ENCODE data around the gene GLOD4. TPM values are rescaled to one million over a fixed set of nuclear protein-coding genes. Genes with fewer than 3 reads are reported as not detected.

The GLOD4 gene
- polyA plus RNA-seq, 1 donor from 2014 or later = 100.0 TPM

DNA sequence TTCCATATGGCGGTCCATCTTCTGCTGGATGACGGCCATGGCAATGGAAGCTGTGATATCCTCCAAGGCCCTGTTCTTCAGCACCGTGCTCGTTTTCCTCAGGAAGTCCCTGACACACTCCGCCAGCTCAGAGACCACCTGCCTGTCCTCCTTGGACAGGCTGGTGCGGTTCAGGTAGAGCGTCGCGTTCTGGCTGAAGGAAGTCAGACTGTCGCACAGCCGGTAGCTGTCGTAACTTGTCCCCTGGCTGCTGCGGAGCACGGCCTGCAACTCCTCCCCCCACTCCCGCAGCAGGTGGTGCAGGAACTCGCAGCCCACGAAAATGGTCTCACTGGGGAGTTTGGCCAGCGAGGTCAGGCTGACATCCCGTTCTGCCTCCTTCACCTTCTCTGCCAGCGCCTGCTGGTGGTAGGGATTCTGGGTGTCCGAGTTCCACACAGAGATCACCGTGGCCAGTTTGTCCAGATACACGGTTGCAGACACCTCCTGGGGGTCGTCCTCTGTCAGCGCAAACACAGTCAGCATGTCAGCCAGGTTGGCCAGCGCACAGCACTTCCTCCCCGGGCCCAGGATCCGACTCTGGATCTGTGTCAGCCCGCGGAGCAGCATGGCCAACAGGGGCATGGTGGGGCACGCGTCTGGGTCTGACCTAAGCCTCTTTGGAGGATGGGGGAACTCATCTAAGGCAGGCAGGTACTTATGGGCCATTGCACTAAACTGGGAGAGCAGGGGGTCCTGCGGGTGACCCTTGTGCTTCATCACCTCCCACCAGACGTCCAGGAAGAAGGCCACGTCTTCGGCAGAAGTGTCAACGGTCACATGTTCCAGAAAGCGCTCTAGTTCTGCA lies 35.1 kb downstream of the GLOD4 start:
- peaks cover 3% of the 10 kb centered on the region for H3K36me3 Mint-ChIP-seq
- H3K4me1 Mint-ChIP-seq = peaks cover 17 to 25% (median 20%) of the 10 kb centered on the region in 3 donors
- no peak overlapping the region for H3K27ac Mint-ChIP-seq
- no peaks in the 10 kb centered on the region for H3K9me3 Mint-ChIP-seq
- no peaks in the 10 kb centered on the region for H3K27me3 Mint-ChIP-seq
- no peak overlapping the region for H3K4me3 Mint-ChIP-seq

DNA sequence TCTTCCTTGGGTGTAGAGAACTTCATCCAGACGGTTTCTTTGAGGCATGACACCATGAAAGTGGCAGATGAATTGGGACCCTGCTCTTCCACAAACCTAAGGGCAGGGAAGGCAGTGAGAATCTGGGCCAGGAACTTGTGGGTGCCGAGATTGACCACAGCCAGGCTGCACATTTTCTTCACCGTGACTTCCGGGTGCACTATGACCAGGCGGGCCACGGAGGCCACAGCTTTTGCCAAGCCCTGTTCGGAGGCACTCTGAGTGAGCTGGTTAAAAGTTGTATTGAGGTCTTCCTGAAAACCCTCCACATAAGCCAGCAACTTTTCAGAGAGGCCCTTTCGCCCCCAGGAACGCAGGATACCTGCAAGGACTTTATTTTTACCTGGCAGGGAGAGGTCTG lies 35.9 kb downstream of the GLOD4 start:
- no peaks in the 10 kb centered on the region for H3K9me3 Mint-ChIP-seq
- peak overlapping the region in 1 of 3 donors; percentile 9 for H3K27ac Mint-ChIP-seq
- peaks cover 16 to 21% (median 17%) of the 10 kb centered on the region in 3 donors for H3K4me1 Mint-ChIP-seq
- H3K4me3 Mint-ChIP-seq = no peak overlapping the region
- no peaks in the 10 kb centered on the region for H3K27me3 Mint-ChIP-seq
- peaks cover 3% of the 10 kb centered on the region for H3K36me3 Mint-ChIP-seq

DNA sequence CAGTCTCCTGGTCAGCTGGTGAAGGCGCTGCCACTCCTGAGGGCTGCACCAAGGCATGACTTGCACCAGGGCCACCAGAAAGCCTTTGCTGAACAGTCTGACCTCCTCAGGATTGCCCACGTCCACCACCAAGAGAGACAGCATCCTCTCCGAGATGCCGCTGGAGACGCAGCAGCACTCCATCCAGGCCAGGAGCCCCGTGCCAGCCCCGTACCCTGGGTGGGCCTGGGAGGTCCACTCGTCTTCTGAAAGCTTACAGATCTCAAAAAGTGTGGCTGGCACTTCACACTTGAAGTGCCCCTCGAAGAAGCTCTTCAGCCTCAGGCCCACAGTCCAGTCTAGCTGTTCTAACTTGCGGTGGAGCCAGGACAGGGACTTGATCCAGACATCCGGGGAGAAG lies 36.7 kb downstream of the GLOD4 start:
- Mint-ChIP-seq H3K4me3 (peak overlapping the region in 1 of 4 donors; percentile 20), H3K27ac (peak overlapping the region in 1 of 3 donors; percentile 9), H3K36me3 (peaks cover 3% of the 10 kb centered on the region), H3K27me3 (no peaks in the 10 kb centered on the region), H3K9me3 (no peaks in the 10 kb centered on the region), H3K4me1 (peaks cover 11 to 17% (median 15%) of the 10 kb centered on the region in 3 donors)

DNA sequence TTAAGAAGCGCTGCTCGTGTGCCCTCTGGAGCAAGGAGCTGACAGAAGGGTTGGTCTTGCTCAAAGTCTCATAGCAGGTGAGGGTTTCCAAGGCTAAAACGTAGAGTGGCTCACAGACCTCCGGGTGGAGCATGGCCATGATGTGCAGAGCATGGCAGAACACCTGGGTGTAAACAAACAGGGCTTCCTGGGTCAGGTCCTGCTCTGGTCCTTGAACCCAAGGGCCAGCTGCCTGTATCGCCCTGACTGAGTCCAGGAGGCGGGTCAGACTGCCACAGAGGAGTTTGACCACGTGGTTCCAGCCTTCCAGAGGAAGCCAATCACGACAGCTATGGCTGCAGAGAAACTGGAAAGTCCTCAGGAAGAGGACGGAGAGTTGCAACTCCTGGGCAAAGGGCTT lies 37.1 kb downstream of the GLOD4 start:
- H3K27ac Mint-ChIP-seq = no peak overlapping the region
- H3K36me3 Mint-ChIP-seq = peaks cover 3% of the 10 kb centered on the region
- peaks cover 11 to 17% (median 15%) of the 10 kb centered on the region in 3 donors for H3K4me1 Mint-ChIP-seq
- H3K4me3 Mint-ChIP-seq = no peak overlapping the region
- no peaks in the 10 kb centered on the region for H3K27me3 Mint-ChIP-seq
- H3K9me3 Mint-ChIP-seq = no peaks in the 10 kb centered on the region

- H3K4me3 Mint-ChIP-seq = no peak overlapping the region
- H3K27ac Mint-ChIP-seq = no peak overlapping the region
- H3K36me3 Mint-ChIP-seq = peaks cover 3% of the 10 kb centered on the region
Measured at GRCh38 chr17:743139-743538, 38.9 kb downstream of the GLOD4 start.

DNA sequence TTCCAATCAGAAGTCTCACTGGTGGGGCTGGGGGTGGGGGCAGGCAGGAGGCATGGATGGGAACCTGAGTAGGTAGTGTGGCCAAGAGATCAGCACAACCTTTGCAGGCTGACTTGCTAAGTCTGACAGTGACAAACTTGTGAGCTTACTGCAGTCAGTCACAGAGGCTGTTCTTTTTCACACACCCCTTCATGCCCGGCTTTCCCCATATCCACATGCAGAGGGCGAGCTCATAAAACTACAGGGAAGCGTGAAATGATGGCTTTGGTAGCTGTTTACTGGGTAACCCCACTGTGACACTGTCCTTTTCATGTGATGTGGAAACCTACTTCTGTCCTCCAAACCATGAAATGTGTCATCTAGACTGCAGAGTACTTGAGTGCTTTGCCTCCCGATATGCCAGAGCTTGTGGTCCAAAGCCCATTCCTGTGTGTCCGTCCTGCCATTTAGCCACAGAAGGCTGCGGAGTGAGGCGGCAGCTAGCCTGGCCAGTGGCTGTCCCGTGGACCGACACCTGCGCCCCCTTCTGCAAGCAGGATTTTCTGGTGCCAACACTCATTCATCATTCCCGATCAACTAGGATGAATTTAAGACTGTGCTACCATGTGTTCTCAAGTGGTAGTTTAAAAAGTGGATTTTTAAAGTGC lies 39.8 kb downstream of the GLOD4 start:
- Mint-ChIP-seq H3K36me3 (peaks cover 3% of the 10 kb centered on the region), H3K9me3 (no peaks in the 10 kb centered on the region), H3K4me3 (no peak overlapping the region), H3K27me3 (no peaks in the 10 kb centered on the region), H3K27ac (no peak overlapping the region), H3K4me1 (peaks cover 7 to 11% (median 9%) of the 10 kb centered on the region in 3 donors)

More at GRCh38 chr17:743139-743538, 38.9 kb downstream of the GLOD4 start:
- Mint-ChIP-seq H3K27me3 (no peaks in the 10 kb centered on the region), H3K4me1 (peaks cover 9 to 11% (median 10%) of the 10 kb centered on the region in 3 donors), H3K9me3 (no peaks in the 10 kb centered on the region)

DNA sequence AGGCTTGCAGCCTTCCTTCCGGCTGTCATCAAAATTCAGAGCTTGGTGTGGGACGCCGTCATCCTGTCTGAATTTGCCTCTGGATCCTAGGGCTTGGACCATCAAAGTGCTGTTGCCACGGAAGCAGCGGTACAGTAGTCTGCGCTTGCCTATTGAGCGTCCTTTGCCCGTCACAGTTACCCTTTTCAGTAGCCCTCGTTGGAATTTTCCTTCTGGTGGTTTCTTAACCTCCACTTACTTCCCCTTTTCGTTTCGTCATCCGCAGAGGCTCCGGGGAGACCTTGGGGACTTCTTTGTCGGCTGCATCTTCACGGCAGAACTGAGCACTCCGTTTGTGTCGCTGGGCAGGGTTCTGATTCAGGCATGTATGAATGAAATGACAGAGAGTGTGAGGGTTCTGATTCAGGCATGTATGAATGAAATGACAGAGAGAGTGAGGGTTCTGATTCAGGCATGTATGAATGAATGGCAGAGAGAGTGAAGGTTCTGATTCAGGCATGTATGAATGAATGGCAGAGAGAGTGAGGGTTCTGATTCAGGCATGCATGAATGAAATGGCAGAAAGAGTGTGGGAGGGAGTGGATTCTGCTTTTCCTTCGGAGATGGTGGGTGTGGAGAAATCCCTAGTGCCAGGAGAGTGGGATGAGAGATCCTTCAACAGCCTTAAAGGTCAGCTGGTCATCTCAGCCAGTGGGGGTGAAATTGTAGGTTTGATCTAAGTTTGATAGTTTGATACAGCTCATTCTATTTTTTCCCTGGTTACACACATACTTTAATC lies 41.7 kb downstream of the GLOD4 start:
- no peaks in the 10 kb centered on the region for H3K36me3 Mint-ChIP-seq
- no peaks in the 10 kb centered on the region for H3K9me3 Mint-ChIP-seq
- peak overlapping the region; percentile 24 to 84 (median 54) for H3K4me3 Mint-ChIP-seq
- H3K27ac Mint-ChIP-seq = peak overlapping the region; percentile 69 to 95 (median 92)
- H3K4me1 Mint-ChIP-seq = peaks cover 7 to 11% (median 9%) of the 10 kb centered on the region in 3 donors
- no peaks in the 10 kb centered on the region for H3K27me3 Mint-ChIP-seq

DNA sequence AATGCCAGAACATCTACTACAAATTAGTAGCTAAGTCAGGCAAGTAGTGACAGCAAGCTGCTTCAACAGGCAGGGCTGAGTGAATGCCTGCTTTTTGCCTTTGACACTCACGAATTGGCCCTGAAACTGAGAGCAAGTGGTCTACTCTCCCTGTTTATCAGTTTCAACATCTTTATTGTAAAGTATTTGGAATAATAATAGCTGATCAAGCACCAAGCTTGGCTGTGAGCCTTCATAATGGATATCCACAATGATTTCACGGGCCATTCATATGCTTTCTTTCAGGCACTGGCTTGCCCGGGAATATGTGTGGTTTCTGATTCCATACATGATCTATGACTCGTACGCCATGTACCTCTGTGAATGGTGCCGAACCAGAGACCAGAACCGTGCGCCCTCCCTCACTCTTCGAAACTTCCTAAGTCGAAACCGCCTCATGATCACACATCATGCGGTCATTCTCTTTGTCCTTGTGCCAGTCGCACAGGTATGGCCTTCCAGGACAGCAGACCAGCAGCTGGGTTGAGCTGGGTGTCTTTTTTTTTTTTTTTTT lies 44.4 kb downstream of the GLOD4 start:
- H3K4me1 Mint-ChIP-seq = peaks cover 9 to 15% (median 11%) of the 10 kb centered on the region in 3 donors

DNA sequence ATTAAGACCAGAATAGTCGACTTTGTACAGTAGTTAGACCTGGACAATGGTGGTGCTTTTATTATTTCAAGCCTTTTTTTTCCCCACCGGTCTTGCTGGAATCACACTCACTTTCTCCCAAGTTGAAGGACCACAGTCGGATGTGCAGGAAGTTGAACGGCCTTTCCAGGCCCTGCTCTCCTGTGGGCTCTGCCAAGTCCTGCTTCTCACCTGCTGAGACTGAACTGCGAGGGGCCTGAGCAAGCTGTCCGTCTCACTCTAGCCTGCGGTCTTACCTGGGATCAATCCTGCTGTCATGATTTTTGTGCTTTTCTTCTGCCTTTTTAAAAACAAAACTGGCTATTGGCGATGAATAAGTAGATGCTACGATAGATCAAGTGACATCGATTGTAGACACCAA lies 48.3 kb downstream of the GLOD4 start:
- H3K27ac Mint-ChIP-seq = peak overlapping the region in 2 of 3 donors; percentile 13 to 25
- peaks cover 1% of the 10 kb centered on the region for H3K36me3 Mint-ChIP-seq

More for the DNA sequence above, 44.4 kb downstream of the GLOD4 start:
- no peaks in the 10 kb centered on the region for H3K9me3 Mint-ChIP-seq
- H3K27me3 Mint-ChIP-seq = no peaks in the 10 kb centered on the region
- no peaks in the 10 kb centered on the region for H3K36me3 Mint-ChIP-seq
- no peak overlapping the region for H3K4me3 Mint-ChIP-seq
- peak overlapping the region in 2 of 3 donors; percentile 15 to 62 for H3K27ac Mint-ChIP-seq

DNA sequence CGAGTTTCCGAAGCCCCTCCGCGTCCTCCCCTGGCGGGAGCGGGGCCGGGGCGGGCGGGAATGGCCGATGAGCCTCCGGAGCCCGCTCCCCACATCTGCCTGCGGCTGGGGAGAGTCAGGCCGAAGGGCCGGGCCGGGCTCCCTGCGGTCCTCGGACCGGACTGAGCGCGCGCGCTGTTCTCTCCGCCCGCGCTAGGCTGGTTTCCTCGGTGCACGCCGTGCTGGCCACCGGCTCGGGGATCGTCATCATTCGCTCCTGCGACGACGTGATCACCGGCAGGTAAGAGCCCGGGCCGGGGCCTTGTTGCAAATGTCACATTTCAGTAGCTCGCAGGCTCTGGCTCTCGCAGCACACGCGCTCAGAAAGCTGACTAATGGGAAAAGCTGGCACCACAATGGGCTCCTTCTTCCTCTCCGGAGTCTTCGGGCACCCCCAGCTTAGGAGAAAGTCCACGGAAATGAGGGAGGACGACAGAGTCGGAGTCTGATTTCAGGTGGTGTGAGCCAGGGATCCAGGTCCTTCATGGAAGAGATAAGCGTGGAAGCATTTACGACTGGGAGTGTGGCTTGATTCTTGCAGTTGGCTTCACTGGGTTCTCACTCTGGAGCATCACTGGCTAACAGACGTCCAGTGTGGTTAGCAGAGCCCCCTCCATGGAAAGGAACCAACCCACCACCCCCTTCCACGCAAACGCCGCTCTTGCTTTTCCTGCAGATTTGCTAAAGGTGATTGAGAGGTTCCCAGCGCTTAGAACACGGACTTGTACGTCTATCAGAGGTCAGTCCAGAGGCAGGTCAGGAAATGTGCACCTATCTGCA lies 49.0 kb downstream of the GLOD4 start:
- Mint-ChIP-seq H3K4me1 (peaks cover 0 to 5% (median 3%) of the 10 kb centered on the region in 3 donors), H3K27me3 (no peaks in the 10 kb centered on the region), H3K27ac (peak overlapping the region in 1 of 3 donors; percentile 25), H3K4me3 (peak overlapping the region; percentile 83 to 94 (median 86)), H3K36me3 (peaks cover 1% of the 10 kb centered on the region), H3K9me3 (no peaks in the 10 kb centered on the region)

More for the DNA sequence above, 48.3 kb downstream of the GLOD4 start:
- Mint-ChIP-seq H3K9me3 (no peaks in the 10 kb centered on the region), H3K4me1 (peaks cover 0 to 5% (median 3%) of the 10 kb centered on the region in 3 donors), H3K27me3 (no peaks in the 10 kb centered on the region), H3K4me3 (peak overlapping the region; percentile 83 to 94 (median 86))

GRCh38 chr17:732067-732901 lies 49.8 kb downstream of the GLOD4 start, which contains the start of gene TLCD3A:
TLCD3A (plus strand) TSS chr17:732596; CDS start chr17:732648, 52 bp downstream.
- Mint-ChIP-seq H3K27ac (peak within 1 kb of the TSS in 2 of 3 donors; percentile 25 to 31), H3K4me3 (peak within 1 kb of the TSS; percentile 83 to 94 (median 86)), H3K9me3 (no peaks in the 10 kb centered on the region), H3K27me3 (no peaks in the 10 kb centered on the region), H3K4me1 (peaks cover 0 to 5% (median 3%) of the 10 kb centered on the region in 3 donors), H3K36me3 (peaks cover 1% of the 10 kb centered on the region)

GRCh38 chr17:731644-732066 lies 50.4 kb downstream of the GLOD4 start:
- Mint-ChIP-seq H3K9me3 (no peaks in the 10 kb centered on the region), H3K27ac (peak overlapping the region in 1 of 3 donors; percentile 31), H3K4me1 (peaks cover 0 to 5% (median 3%) of the 10 kb centered on the region in 3 donors), H3K4me3 (peak overlapping the region; percentile 69 to 83 (median 82)), H3K36me3 (peaks cover 1% of the 10 kb centered on the region), H3K27me3 (no peaks in the 10 kb centered on the region)

GRCh38 chr17:728911-729310 lies 53.2 kb downstream of the GLOD4 start:
- H3K9me3 Mint-ChIP-seq = no peaks in the 10 kb centered on the region
- peaks cover 0 to 5% (median 3%) of the 10 kb centered on the region in 3 donors for H3K4me1 Mint-ChIP-seq
- peaks cover 1% of the 10 kb centered on the region for H3K36me3 Mint-ChIP-seq

More at GRCh38 chr17:728911-729310, 53.2 kb downstream of the GLOD4 start:
- H3K27ac Mint-ChIP-seq = no peak overlapping the region
- H3K4me3 Mint-ChIP-seq = peak overlapping the region in 1 of 4 donors; percentile 67
- no peaks in the 10 kb centered on the region for H3K27me3 Mint-ChIP-seq

Data from IgD-negative memory B cell (primary cell).